ENCODE measurements around the gene SLC5A10. TPM values are rescaled to one million over a fixed set of nuclear protein-coding genes. Genes with fewer than 3 reads are reported as not detected.
"Not testable (repeated sequence)": the region's sequence is repeated elsewhere in the genome, so short reads cannot be mapped to it uniquely, and the experiment has no call there.

Gene SLC5A10
- total RNA-seq, 1 donor from 2014 or later = not detected

DNA sequence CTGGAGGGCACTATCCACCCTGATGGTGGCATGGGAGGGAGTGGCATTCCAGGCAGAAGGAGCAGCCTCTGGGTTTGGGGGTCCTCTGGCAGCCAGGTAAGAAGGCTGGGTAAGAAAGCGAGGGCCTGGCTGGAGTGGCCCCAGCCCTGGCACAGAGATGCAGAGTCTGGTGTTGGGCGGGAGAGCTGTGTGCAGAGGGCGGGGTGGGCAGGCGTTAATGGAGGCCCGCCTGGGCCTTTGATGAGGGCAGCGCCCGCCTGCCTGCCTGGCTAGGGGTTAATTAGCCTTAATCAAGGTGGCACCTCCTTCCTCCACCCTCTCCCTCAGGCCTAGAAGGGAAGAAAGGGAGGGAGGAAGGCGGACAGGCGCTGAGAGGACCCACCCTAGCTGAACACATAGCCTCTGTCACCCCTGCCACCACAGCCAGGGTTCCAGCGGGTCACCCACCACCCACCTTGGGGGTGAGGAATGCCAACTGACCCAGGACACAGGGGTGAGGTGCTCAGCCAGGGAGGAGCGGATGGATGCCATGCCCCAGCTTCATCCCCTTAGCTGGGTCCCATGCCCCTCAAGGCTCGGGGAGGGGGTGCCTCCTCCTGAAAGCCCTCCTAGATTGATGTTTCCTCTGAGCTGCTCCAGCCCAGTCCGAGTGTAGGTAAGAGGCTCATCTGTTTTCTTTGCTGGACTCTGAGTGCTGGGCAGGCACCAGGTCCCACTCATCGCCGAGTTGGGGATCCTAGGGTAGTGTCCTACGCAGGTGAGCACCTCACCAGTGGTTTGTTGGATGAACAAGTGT is 66.0 kb downstream of the SLC5A10 start:
- Histone ChIP-seq H3K4me3 (ENCODE audit: low read depth, low read length) (no peak overlapping the region), H3K36me3 (ENCODE audit: control insufficient read depth, insufficient read depth, low read length) (no peaks in the 10 kb centered on the region), H3K27me3 (ENCODE audit: control insufficient read depth, insufficient read depth, low read length) (no peaks in the 10 kb centered on the region)
- DNase-seq (ENCODE audit: low read depth) (no peak), FAIRE-seq (no peak)
- TF ChIP-seq, protein P1, sequence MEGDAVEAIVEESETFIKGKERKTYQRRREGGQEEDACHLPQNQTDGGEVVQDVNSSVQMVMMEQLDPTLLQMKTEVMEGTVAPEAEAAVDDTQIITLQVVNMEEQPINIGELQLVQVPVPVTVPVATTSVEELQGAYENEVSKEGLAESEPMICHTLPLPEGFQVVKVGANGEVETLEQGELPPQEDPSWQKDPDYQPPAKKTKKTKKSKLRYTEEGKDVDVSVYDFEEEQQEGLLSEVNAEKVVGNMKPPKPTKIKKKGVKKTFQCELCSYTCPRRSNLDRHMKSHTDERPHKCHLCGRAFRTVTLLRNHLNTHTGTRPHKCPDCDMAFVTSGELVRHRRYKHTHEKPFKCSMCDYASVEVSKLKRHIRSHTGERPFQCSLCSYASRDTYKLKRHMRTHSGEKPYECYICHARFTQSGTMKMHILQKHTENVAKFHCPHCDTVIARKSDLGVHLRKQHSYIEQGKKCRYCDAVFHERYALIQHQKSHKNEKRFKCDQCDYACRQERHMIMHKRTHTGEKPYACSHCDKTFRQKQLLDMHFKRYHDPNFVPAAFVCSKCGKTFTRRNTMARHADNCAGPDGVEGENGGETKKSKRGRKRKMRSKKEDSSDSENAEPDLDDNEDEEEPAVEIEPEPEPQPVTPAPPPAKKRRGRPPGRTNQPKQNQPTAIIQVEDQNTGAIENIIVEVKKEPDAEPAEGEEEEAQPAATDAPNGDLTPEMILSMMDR (IDR thresholded peaks at IDR 0.05; ENCODE audit: insufficient read depth, low read length, severe bottlenecking) = no peak

DNA sequence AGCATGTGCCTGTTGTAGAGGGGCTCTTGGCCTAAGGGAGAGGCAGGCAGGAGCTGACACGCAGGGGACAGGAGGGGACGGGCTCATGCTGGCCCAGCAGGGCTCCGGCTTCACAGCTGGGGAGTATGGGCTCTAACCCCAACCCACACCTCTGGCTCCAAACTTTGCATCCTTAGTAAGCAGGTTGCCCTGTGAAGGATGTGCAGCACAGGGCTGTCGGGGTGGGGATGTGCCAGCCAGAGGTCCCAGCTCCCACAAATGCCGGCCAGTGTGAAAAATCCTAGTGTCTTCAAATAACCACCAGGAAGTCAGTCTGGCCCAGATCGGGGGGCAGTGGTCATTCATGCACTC is 66.6 kb downstream of the SLC5A10 start:
- Histone ChIP-seq H3K27me3 (ENCODE audit: control insufficient read depth, insufficient read depth, low read length) (no peaks in the 10 kb centered on the region), H3K4me3 (ENCODE audit: low read depth, low read length) (no peak overlapping the region), H3K36me3 (ENCODE audit: control insufficient read depth, insufficient read depth, low read length) (no peaks in the 10 kb centered on the region)
- TF ChIP-seq, protein P1 (IDR thresholded peaks at IDR 0.05; ENCODE audit: insufficient read depth, low read length, severe bottlenecking) = no peak
- no peak for DNase-seq (ENCODE audit: low read depth)
- FAIRE-seq = no peak

DNA sequence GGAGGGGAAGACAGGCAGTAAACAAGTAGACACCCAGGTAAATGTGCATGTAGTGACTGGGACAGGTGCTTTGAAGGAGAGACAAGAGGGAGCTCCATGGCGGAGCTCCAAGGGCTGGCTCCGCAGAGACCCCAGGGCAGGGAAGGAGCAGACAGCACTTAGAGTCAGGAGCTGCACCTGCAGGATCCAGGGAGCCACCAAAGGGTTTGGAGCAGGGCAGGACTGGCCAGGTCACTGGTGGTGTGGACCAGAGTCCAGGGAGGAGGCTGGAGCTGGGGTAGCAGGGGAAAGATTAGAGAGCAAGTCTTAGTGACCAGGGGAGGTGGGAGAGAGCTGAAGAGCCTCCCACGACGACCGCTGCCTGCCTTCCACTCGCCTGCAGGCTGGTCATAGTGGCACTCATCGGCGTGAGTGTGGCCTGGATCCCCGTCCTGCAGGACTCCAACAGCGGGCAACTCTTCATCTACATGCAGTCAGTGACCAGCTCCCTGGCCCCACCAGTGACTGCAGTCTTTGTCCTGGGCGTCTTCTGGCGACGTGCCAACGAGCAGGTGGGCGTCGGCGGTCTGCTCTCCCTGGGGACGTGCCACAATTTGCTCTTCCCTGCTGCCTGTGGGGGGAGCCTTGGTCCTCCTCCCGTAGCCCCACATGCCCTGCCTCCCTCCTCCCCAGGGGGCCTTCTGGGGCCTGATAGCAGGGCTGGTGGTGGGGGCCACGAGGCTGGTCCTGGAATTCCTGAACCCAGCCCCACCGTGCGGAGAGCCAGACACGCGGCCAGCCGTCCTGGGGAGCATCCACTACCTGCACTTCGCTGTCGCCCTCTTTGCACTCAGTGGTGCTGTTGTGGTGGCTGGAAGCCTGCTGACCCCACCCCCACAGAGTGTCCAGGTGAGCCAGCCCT is 67.3 kb downstream of the SLC5A10 start:
- no peaks in the 10 kb centered on the region for H3K27me3 ChIP-seq (ENCODE audit: control insufficient read depth, insufficient read depth, low read length)
- TF ChIP-seq, protein P1 (IDR thresholded peaks at IDR 0.05; ENCODE audit: insufficient read depth, low read length, severe bottlenecking) = no peak
- DNase-seq (ENCODE audit: low read depth) (no peak), FAIRE-seq (no peak)
- H3K4me3 ChIP-seq (ENCODE audit: low read depth, low read length) = no peak overlapping the region
- no peaks in the 10 kb centered on the region for H3K36me3 ChIP-seq (ENCODE audit: control insufficient read depth, insufficient read depth, low read length)

DNA sequence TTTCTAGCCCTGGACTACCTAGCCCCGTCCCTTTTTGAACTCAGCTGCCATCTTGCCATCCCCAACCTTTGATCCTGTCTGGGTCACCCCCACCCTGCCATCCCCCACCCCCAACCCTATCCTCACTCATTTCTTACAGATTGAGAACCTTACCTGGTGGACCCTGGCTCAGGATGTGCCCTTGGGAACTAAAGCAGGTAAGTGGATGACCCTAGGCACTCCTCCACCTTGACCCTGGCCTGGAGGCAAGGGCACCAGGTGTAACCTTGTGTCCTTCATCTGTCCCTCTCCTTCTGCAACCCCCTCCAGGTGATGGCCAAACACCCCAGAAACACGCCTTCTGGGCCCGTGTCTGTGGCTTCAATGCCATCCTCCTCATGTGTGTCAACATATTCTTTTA is 68.1 kb downstream of the SLC5A10 start:
- TF ChIP-seq, protein P1 (IDR thresholded peaks at IDR 0.05; ENCODE audit: insufficient read depth, low read length, severe bottlenecking) = no peak
- Histone ChIP-seq H3K36me3 (ENCODE audit: control insufficient read depth, insufficient read depth, low read length) (no peaks in the 10 kb centered on the region), H3K27me3 (ENCODE audit: control insufficient read depth, insufficient read depth, low read length) (no peaks in the 10 kb centered on the region), H3K4me3 (ENCODE audit: low read depth, low read length) (no peak overlapping the region)
- no peak for FAIRE-seq
- DNase-seq (ENCODE audit: low read depth) = no peak

DNA sequence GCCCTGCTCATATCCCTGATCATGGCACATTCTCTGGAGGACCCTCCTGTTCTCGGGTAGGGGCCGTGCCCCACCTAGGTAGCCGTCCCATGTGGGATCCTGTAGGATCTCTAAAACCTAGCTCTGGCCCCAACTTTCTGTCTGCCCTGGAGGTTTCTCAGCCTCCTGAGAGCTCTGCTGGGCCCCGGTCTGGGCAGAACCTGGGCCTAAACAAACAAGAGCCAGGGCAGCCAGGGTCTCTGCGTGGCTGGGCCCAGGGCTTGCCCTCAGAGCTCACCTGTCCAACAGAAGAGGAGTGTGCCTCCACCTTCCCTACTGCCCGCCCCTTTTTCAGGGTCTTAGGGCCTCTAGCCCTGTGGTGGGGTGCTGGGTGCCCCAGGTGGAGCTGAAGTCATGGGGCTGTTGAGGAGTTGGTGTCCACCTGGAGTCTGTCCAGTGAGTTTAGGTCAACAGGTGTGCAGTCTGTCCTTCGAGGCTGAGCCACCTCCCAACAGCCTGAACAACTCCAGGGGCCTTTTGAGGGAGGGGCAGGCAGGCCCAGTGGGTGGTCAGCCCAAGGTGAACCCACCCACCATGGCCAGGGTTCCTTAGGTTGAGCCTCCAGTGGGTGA is 69.2 kb downstream of the SLC5A10 start:
- FAIRE-seq = peak; percentile 55
- not testable (repeated sequence) for H3K4me3 ChIP-seq (ENCODE audit: low read depth, low read length); H3K27me3 ChIP-seq (ENCODE audit: control insufficient read depth, insufficient read depth, low read length); DNase-seq (ENCODE audit: low read depth); H3K36me3 ChIP-seq (ENCODE audit: control insufficient read depth, insufficient read depth, low read length)

DNA sequence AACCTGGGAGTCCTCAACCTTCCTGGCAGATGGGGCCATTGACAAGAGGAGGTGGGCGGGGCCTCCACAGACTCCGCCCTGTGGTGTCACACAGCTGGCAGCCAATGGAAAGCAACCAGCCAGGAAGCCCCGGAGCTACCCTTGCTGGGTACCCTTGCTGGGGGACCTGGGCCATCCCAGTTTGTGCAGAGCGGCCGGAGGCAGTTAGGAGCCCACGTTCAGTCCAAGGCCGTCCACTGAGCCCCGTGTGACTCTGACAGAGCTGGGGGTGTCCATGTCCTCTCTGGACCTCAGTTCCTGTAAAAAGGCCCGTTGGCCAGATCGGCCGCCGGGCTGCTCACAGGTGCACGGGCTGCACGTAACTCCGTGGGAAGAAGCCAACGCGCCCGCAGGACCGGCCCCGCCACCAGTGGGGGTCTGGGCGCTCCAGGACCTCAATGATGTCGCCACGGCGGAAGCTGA is 69.7 kb downstream of the SLC5A10 start:
- Histone ChIP-seq H3K4me3 (ENCODE audit: low read depth, low read length) (no peak overlapping the region), H3K27me3 (ENCODE audit: control insufficient read depth, insufficient read depth, low read length) (no peaks in the 10 kb centered on the region), H3K36me3 (ENCODE audit: control insufficient read depth, insufficient read depth, low read length) (no peaks in the 10 kb centered on the region)
- FAIRE-seq (no peak), DNase-seq (ENCODE audit: low read depth) (no peak)
- TF ChIP-seq, protein P1 (IDR thresholded peaks at IDR 0.05; ENCODE audit: insufficient read depth, low read length, severe bottlenecking) = no peak
